ENCODE data around the gene DHRS9. TPM values are rescaled to one million over a fixed set of nuclear protein-coding genes. Genes with fewer than 3 reads are reported as not detected.
A peak's percentile ranks its signal among the peaks of the same experiment; 100 is the strongest.

DHRS9 gene
- total RNA-seq, 3 donors from 2014 or later (not counting 1 experiment from before 2014, with no cell fraction given): 2.4 TPM; not detected in 2

- Mint-ChIP-seq H3K4me1 (peaks cover 13 to 14% of the 10 kb centered on the region in 2 donors), H3K27ac (no peak overlapping the region)
- 98% methylated on average over 4 of the region's 5 CpGs for WGBS (ENCODE audit: insufficient coverage)
Measured at GRCh38 chr2:169029341-169029740, 40.0 kb upstream of the DHRS9 start.

GRCh38 chr2:169031202-169031601, 38.2 kb upstream of the DHRS9 start, which contains the start of gene ABCB11:
TSS of gene ABCB11 (minus strand) at chr2:169031324. CDS start at chr2:169018125, 13,199 bp downstream.
- 82% methylated on average over 3 of the region's 3 CpGs for WGBS (ENCODE audit: insufficient coverage)
- Mint-ChIP-seq H3K4me1 (peaks cover 11 to 13% of the 10 kb centered on the region in 2 donors), H3K9me3 (peaks cover 0 to 3% of the 10 kb centered on the region in 2 donors), H3K36me3 (no peaks in the 10 kb centered on the region), H3K4me3 (no peak within 1 kb of the TSS), H3K27me3 (ENCODE audit: low read depth in 2 of 2) (peaks cover 0 to 3% of the 10 kb centered on the region in 2 donors), H3K27ac (no peak within 1 kb of the TSS)
- DNase-seq: no peak
- intact Hi-C loops (cut with micrococcal nuclease): no loop called here
- Histone ChIP-seq H3K27ac (ENCODE audit: low read length) (no peak within 1 kb of the TSS), H3K4me3 (ENCODE audit: low read length) (no peak within 1 kb of the TSS), H3K36me3 (ENCODE audit: control insufficient read depth, insufficient read depth, low read length) (no peaks in the 10 kb centered on the region), H3K27me3 (ENCODE audit: control insufficient read depth, insufficient read depth, low read length) (no peaks in the 10 kb centered on the region), H3K9me3 (ENCODE audit: control insufficient read depth, insufficient read depth, low read length) (peaks cover 2% of the 10 kb centered on the region), H3K4me1 (ENCODE audit: control insufficient read depth, insufficient read depth, low read length) (no peaks in the 10 kb centered on the region)
- TF ChIP-seq CTCF (IDR thresholded peaks at IDR 0.05): no peak
- no peak for ATAC-seq

More at GRCh38 chr2:169029341-169029740, 40.0 kb upstream of the DHRS9 start:
- intact Hi-C loops (cut with micrococcal nuclease): no loop called here
- no peaks in the 10 kb centered on the region for H3K27me3 ChIP-seq (ENCODE audit: control insufficient read depth, insufficient read depth, low read length)
- ATAC-seq: no peak
- H3K4me3 Mint-ChIP-seq: no peak overlapping the region
- no peaks in the 10 kb centered on the region for H3K36me3 Mint-ChIP-seq
- no peak overlapping the region for H3K27ac ChIP-seq (ENCODE audit: low read length)
- no peak for DNase-seq
- no peaks in the 10 kb centered on the region for H3K4me1 ChIP-seq (ENCODE audit: control insufficient read depth, insufficient read depth, low read length)
- TF ChIP-seq CTCF (IDR thresholded peaks at IDR 0.05): no peak
- peaks cover 0 to 3% of the 10 kb centered on the region in 2 donors for H3K27me3 Mint-ChIP-seq (ENCODE audit: low read depth in 2 of 2)
- H3K9me3 ChIP-seq (ENCODE audit: control insufficient read depth, insufficient read depth, low read length): peaks cover 2% of the 10 kb centered on the region
- no peaks in the 10 kb centered on the region for H3K36me3 ChIP-seq (ENCODE audit: control insufficient read depth, insufficient read depth, low read length)
- H3K4me3 ChIP-seq (ENCODE audit: low read length): no peak overlapping the region
- peaks cover 0 to 3% of the 10 kb centered on the region in 2 donors for H3K9me3 Mint-ChIP-seq

GRCh38 chr2:169034256-169034655, 35.1 kb upstream of the DHRS9 start:
- 33% methylated on average over 1 of the region's 1 CpG for WGBS (ENCODE audit: insufficient coverage)
- Mint-ChIP-seq H3K27ac (peak overlapping the region in 1 of 2 donors; percentile 51), H3K4me1 (peaks cover 17 to 23% of the 10 kb centered on the region in 2 donors), H3K4me3 (no peak overlapping the region), H3K9me3 (peaks cover 0 to 3% of the 10 kb centered on the region in 2 donors), H3K27me3 (ENCODE audit: low read depth in 2 of 2) (no peaks in the 10 kb centered on the region), H3K36me3 (no peaks in the 10 kb centered on the region)
- Histone ChIP-seq H3K27me3 (ENCODE audit: control insufficient read depth, insufficient read depth, low read length) (no peaks in the 10 kb centered on the region), H3K9me3 (ENCODE audit: control insufficient read depth, insufficient read depth, low read length) (peaks cover 2% of the 10 kb centered on the region), H3K4me1 (ENCODE audit: control insufficient read depth, insufficient read depth, low read length) (no peaks in the 10 kb centered on the region), H3K4me3 (ENCODE audit: low read length) (no peak overlapping the region), H3K27ac (ENCODE audit: low read length) (no peak overlapping the region), H3K36me3 (ENCODE audit: control insufficient read depth, insufficient read depth, low read length) (no peaks in the 10 kb centered on the region)
- intact Hi-C loops (cut with micrococcal nuclease): no loop called here
- no peak for TF ChIP-seq CTCF (IDR thresholded peaks at IDR 0.05)
- peak; percentile 34 to 68 (median 39) for ATAC-seq
- no peak for DNase-seq

- Histone ChIP-seq H3K9me3 (ENCODE audit: control insufficient read depth, insufficient read depth, low read length) (peaks cover 2% of the 10 kb centered on the region), H3K4me1 (ENCODE audit: control insufficient read depth, insufficient read depth, low read length) (peaks cover 5% of the 10 kb centered on the region), H3K36me3 (ENCODE audit: control insufficient read depth, insufficient read depth, low read length) (no peaks in the 10 kb centered on the region), H3K27me3 (ENCODE audit: control insufficient read depth, insufficient read depth, low read length) (no peaks in the 10 kb centered on the region), H3K4me3 (ENCODE audit: low read length) (no peak overlapping the region), H3K27ac (ENCODE audit: low read length) (no peak overlapping the region)
- no peaks in the 10 kb centered on the region for H3K36me3 Mint-ChIP-seq
- H3K4me3 Mint-ChIP-seq: no peak overlapping the region
- no peak for DNase-seq
- peaks cover 25 to 31% of the 10 kb centered on the region in 2 donors for H3K4me1 Mint-ChIP-seq
- no peak for TF ChIP-seq CTCF (IDR thresholded peaks at IDR 0.05)
- peaks cover 0 to 3% of the 10 kb centered on the region in 2 donors for H3K9me3 Mint-ChIP-seq
- ATAC-seq: no peak
- intact Hi-C loops (cut with micrococcal nuclease): no loop called here
- no peaks in the 10 kb centered on the region for H3K27me3 Mint-ChIP-seq (ENCODE audit: low read depth in 2 of 2)
- peak overlapping the region in 1 of 2 donors; percentile 51 for H3K27ac Mint-ChIP-seq
Measured at GRCh38 chr2:169034984-169035544, 34.3 kb upstream of the DHRS9 start.

Measured in natural killer cell (primary cell).